ENCODE measurements around the gene EP300. TPM values are rescaled to one million over a fixed set of nuclear protein-coding genes. Genes with fewer than 3 reads are reported as not detected.
"Not testable (repeated sequence)": the region's sequence is repeated elsewhere in the genome, so short reads cannot be mapped to it uniquely, and the experiment has no call there.

The EP300 gene
- total RNA-seq, 4 donors from 2014 or later = 50.5 to 111 (median 77.7) TPM

DNA sequence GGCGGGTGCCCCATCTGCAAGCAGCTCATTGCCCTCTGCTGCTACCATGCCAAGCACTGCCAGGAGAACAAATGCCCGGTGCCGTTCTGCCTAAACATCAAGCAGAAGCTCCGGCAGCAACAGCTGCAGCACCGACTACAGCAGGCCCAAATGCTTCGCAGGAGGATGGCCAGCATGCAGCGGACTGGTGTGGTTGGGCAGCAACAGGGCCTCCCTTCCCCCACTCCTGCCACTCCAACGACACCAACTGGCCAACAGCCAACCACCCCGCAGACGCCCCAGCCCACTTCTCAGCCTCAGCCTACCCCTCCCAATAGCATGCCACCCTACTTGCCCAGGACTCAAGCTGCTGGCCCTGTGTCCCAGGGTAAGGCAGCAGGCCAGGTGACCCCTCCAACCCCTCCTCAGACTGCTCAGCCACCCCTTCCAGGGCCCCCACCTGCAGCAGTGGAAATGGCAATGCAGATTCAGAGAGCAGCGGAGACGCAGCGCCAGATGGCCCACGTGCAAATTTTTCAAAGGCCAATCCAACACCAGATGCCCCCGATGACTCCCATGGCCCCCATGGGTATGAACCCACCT lies 84.7 kb downstream of the EP300 start:
- H3K36me3 ChIP-seq = peaks cover 53 to 82% (median 76%) of the 10 kb centered on the region in 4 donors
- no peak overlapping the region for H3K4me3 ChIP-seq

DNA sequence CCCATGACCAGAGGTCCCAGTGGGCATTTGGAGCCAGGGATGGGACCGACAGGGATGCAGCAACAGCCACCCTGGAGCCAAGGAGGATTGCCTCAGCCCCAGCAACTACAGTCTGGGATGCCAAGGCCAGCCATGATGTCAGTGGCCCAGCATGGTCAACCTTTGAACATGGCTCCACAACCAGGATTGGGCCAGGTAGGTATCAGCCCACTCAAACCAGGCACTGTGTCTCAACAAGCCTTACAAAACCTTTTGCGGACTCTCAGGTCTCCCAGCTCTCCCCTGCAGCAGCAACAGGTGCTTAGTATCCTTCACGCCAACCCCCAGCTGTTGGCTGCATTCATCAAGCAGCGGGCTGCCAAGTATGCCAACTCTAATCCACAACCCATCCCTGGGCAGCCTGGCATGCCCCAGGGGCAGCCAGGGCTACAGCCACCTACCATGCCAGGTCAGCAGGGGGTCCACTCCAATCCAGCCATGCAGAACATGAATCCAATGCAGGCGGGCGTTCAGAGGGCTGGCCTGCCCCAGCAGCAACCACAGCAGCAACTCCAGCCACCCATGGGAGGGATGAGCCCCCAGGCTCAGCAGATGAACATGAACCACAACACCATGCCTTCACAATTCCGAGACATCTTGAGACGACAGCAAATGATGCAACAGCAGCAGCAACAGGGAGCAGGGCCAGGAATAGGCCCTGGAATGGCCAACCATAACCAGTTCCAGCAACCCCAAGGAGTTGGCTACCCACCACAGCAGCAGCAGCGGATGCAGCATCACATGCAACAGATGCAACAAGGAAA lies 85.4 kb downstream of the EP300 start:
- TF ChIP-seq CTCF (IDR thresholded peaks at IDR 0.05) = no peak
- H3K36me3 ChIP-seq = peaks cover 46 to 75% (median 70%) of the 10 kb centered on the region in 4 donors

More for the DNA sequence above, 84.7 kb downstream of the EP300 start:
- Histone ChIP-seq H3K4me1 (peaks cover 3 to 15% (median 6%) of the 10 kb centered on the region in 4 donors), H3K9me3 (no peaks in the 10 kb centered on the region), H3K27me3 (no peaks in the 10 kb centered on the region), H3K27ac (replicated peaks in 1 of 4) (no peak overlapping the region)
- TF ChIP-seq CTCF (IDR thresholded peaks at IDR 0.05) = no peak
- no peak for TF ChIP-seq POLR2A (IDR thresholded peaks at IDR 0.05; ENCODE audit: low read depth)
- no peak for TF ChIP-seq POLR2AphosphoS5 (IDR thresholded peaks at IDR 0.05)
- TF ChIP-seq EP300 (IDR thresholded peaks at IDR 0.05) = no peak
- no peak for DNase-seq (ENCODE audit: extremely low spot score)
- WGBS = 88% methylated on average over 12 of the region's 15 CpGs
- intact Hi-C loops (cut with DNase I) = no loop called here

DNA sequence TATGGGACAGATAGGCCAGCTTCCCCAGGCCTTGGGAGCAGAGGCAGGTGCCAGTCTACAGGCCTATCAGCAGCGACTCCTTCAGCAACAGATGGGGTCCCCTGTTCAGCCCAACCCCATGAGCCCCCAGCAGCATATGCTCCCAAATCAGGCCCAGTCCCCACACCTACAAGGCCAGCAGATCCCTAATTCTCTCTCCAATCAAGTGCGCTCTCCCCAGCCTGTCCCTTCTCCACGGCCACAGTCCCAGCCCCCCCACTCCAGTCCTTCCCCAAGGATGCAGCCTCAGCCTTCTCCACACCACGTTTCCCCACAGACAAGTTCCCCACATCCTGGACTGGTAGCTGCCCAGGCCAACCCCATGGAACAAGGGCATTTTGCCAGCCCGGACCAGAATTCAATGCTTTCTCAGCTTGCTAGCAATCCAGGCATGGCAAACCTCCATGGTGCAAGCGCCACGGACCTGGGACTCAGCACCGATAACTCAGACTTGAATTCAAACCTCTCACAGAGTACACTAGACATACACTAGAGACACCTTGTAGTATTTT lies 86.1 kb downstream of the EP300 start:
- H3K4me3 ChIP-seq = no peak overlapping the region
- H3K27ac ChIP-seq (replicated peaks in 1 of 4) = no peak overlapping the region
- DNase-seq (ENCODE audit: extremely low spot score) = no peak
- intact Hi-C loops (cut with DNase I) = no loop called here
- H3K4me1 ChIP-seq = peaks cover 3 to 14% (median 5%) of the 10 kb centered on the region in 4 donors
- H3K36me3 ChIP-seq = peaks cover 39 to 68% (median 63%) of the 10 kb centered on the region in 4 donors
- 78% methylated on average over 8 of the region's 8 CpGs for WGBS
- TF ChIP-seq EP300 (IDR thresholded peaks at IDR 0.05) (no peak), POLR2A (IDR thresholded peaks at IDR 0.05; ENCODE audit: low read depth) (no peak), POLR2AphosphoS5 (IDR thresholded peaks at IDR 0.05) (no peak), CTCF (IDR thresholded peaks at IDR 0.05) (no peak)
- no peaks in the 10 kb centered on the region for H3K27me3 ChIP-seq
- H3K9me3 ChIP-seq = no peaks in the 10 kb centered on the region

More for the DNA sequence above, 85.4 kb downstream of the EP300 start:
- no peak for DNase-seq (ENCODE audit: extremely low spot score)
- no peaks in the 10 kb centered on the region for H3K9me3 ChIP-seq
- no peaks in the 10 kb centered on the region for H3K27me3 ChIP-seq
- WGBS = 84% methylated on average over 5 of the region's 9 CpGs
- H3K4me1 ChIP-seq = peaks cover 3 to 14% (median 5%) of the 10 kb centered on the region in 4 donors
- intact Hi-C loops (cut with DNase I) = no loop called here
- H3K27ac ChIP-seq (replicated peaks in 1 of 4) = no peak overlapping the region
- H3K4me3 ChIP-seq = no peak overlapping the region

DNA sequence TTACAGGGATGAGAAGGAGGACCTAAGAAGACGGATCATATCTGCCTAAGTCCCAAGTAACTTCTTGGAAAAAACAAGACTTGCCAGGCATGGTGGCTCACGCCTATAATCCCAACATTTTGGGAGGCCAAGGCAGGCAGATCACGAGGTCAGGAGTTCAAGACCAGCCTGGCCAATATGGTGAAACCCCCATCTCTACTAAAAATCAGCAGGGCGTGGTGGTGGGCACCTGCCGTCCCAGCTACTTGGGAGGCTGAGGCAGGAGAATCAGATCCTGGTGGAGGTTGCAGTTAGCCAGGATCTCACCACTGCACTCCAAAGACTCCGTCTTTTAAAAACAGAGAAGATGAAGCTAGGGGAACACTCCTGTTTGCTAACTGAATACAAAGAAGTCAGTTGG lies 88.0 kb downstream of the EP300 start:
- DNase-seq (ENCODE audit: extremely low spot score); H3K27me3 ChIP-seq; H3K4me3 ChIP-seq; intact Hi-C loops (cut with DNase I); H3K9me3 ChIP-seq; H3K27ac ChIP-seq (replicated peaks in 1 of 4): not testable (repeated sequence)
- WGBS = 96% methylated on average over 6 of the region's 6 CpGs
- Histone ChIP-seq H3K4me1 (peaks cover 3 to 14% (median 5%) of the 10 kb centered on the region in 4 donors), H3K36me3 (peaks cover 27 to 50% (median 44%) of the 10 kb centered on the region in 4 donors)

DNA sequence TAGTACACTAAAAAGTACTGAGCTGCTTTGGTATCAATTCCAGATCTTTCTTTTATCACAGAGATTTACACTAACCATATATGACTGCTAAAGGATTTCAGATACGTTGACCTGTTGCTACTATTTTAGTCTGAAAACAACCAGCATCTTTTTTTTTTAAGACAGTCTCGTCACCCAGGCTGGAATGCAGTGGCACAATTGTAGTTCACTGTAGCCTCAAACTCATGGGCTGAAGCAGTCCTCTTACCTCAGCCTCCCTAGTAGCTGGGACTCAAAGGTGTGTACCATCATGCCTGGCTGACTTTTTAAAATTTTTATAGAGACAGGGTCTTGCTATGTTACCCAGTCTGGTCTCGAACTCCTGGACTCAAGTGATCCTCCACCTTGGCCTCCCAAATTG lies 88.5 kb downstream of the EP300 start:
- Histone ChIP-seq H3K4me1 (peaks cover 0 to 14% (median 4%) of the 10 kb centered on the region in 4 donors), H3K9me3 (no peaks in the 10 kb centered on the region), H3K27me3 (no peaks in the 10 kb centered on the region), H3K27ac (replicated peaks in 1 of 4) (peak overlapping the region in 2 of 4 donors; percentile 17 to 43), H3K4me3 (no peak overlapping the region), H3K36me3 (peaks cover 27 to 44% (median 38%) of the 10 kb centered on the region in 4 donors)
- intact Hi-C loops (cut with DNase I) = no loop called here
- 76% methylated on average over 3 of the region's 3 CpGs for WGBS
- TF ChIP-seq EP300 (IDR thresholded peaks at IDR 0.05) = no peak
- no peak for TF ChIP-seq POLR2A (IDR thresholded peaks at IDR 0.05; ENCODE audit: low read depth)
- no peak for TF ChIP-seq POLR2AphosphoS5 (IDR thresholded peaks at IDR 0.05)
- no peak for TF ChIP-seq CTCF (IDR thresholded peaks at IDR 0.05)
- DNase-seq (ENCODE audit: extremely low spot score) = no peak

Measured in esophagus muscularis mucosa (tissue), 4 donors.